ENCODE measurements around the gene PROZ.

PROZ gene

DNA sequence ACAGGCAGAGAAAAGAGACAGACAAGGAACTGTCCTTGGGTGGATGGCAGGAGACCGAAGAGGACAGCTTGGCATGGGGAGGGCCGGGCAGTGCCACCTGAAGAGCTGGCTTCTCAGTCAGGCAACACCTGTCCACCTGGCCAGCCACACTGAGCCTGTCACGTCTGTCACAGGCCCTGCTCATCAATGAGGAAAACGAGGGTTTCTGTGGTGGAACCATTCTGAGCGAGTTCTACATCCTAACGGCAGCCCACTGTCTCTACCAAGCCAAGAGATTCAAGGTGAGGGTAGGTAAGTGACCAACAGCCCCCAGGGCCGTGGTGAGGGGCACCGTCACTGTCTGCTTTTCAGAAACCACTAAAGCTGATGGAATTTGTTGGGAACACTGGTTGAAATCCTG is 11.2 kb upstream of the PROZ start:
- no peak overlapping the region for H3K4me3 ChIP-seq (ENCODE audit: low read length)
- H3K9ac ChIP-seq (ENCODE audit: low read length), result no peak overlapping the region
- no peaks in the 10 kb centered on the region for H3K36me3 ChIP-seq (ENCODE audit: control insufficient read depth, low read depth, low read length)
- peaks cover 9% of the 10 kb centered on the region for H3K27me3 ChIP-seq (ENCODE audit: control insufficient read depth, insufficient read depth, low read length)
- no peaks in the 10 kb centered on the region for H3K4me1 ChIP-seq (ENCODE audit: control insufficient read depth, low read depth, low read length)
- H3K9me3 ChIP-seq (ENCODE audit: control insufficient read depth, low read depth, low read length), result no peaks in the 10 kb centered on the region
- no peak overlapping the region for H3K27ac ChIP-seq (ENCODE audit: low read length)

DNA sequence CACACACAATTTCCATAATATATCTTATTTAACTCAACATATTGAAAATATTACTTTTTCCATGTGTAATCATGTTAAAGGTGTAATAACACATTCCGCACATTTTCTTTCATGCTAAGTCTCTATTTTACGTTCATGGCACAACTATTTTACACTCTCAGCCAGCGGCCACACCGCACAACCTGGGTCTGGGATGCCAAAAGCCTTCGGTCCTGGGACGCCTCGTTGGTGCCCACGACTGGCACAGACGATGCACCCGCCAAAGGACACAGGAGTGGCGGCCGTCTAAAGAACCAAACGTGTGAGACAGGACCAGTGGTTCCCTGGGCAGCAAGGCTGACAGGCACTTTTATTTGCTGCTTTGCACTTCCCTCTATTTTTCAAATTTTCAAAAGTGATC is 10.0 kb upstream of the PROZ start:
- H3K36me3 ChIP-seq (ENCODE audit: control insufficient read depth, low read depth, low read length), result no peaks in the 10 kb centered on the region
- H3K9ac ChIP-seq (ENCODE audit: low read length), result no peak overlapping the region
- H3K27ac ChIP-seq (ENCODE audit: low read length), result no peak overlapping the region
- no peaks in the 10 kb centered on the region for H3K9me3 ChIP-seq (ENCODE audit: control insufficient read depth, low read depth, low read length)
- no peak overlapping the region for H3K4me3 ChIP-seq (ENCODE audit: low read length)
- H3K4me1 ChIP-seq (ENCODE audit: control insufficient read depth, low read depth, low read length), result peaks cover 2% of the 10 kb centered on the region
- peaks cover 21% of the 10 kb centered on the region for H3K27me3 ChIP-seq (ENCODE audit: control insufficient read depth, insufficient read depth, low read length)

DNA sequence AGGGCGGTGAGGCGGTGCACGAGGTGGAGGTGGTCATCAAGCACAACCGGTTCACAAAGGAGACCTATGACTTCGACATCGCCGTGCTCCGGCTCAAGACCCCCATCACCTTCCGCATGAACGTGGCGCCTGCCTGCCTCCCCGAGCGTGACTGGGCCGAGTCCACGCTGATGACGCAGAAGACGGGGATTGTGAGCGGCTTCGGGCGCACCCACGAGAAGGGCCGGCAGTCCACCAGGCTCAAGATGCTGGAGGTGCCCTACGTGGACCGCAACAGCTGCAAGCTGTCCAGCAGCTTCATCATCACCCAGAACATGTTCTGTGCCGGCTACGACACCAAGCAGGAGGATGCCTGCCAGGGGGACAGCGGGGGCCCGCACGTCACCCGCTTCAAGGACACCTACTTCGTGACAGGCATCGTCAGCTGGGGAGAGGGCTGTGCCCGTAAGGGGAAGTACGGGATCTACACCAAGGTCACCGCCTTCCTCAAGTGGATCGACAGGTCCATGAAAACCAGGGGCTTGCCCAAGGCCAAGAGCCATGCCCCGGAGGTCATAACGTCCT is 9.4 kb upstream of the PROZ start:
- H3K4me1 ChIP-seq (ENCODE audit: control insufficient read depth, low read depth, low read length), result peaks cover 5% of the 10 kb centered on the region
- H3K27me3 ChIP-seq (ENCODE audit: control insufficient read depth, insufficient read depth, low read length), result peaks cover 24% of the 10 kb centered on the region
- H3K9me3 ChIP-seq (ENCODE audit: control insufficient read depth, low read depth, low read length), result no peaks in the 10 kb centered on the region
- H3K36me3 ChIP-seq (ENCODE audit: control insufficient read depth, low read depth, low read length), result no peaks in the 10 kb centered on the region
- no peak overlapping the region for H3K4me3 ChIP-seq (ENCODE audit: low read length)
- no peak overlapping the region for H3K27ac ChIP-seq (ENCODE audit: low read length)
- no peak overlapping the region for H3K9ac ChIP-seq (ENCODE audit: low read length)

DNA sequence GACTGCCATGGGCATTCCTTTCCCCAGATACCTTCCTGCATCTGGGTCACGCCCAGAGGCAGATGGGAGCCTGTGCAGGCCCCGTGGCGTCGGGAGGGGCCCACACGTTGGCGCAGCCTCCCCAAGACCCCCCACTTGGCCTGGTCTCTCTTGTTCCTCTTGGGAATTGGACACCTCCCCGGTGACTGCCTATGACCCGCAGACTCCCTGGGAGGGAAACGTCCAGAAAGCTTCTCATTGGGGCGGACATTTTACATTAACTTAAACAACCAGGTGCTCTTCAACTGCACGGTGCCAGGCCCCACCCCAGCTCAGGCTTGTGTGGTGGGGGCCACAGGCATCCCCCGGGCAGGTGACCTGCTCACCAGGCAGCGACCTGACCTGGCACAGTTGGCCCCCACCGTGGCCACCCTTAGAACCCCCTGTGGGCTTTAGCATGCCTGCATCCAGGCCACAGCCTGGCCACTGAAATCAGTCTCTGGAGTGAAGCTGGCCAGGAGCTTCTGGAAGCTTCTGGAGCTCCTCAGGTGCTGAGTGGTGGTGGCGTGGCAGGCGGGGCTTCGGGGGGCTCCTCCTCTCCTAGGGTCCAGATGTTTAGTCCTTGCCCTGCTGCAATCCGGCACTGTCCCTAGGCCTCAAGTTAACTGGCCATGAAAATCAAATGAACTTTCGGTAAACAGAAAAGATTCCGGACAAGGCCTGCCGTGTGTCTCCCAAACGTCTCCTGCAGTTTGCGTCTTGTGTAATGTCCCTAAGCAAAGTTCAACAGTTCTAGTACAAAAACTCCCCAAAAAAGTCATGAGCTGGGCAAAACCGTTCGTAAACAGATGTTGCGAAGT is 8.5 kb upstream of the PROZ start:
- Histone ChIP-seq H3K9me3 (ENCODE audit: control insufficient read depth, low read depth, low read length) (no peaks in the 10 kb centered on the region), H3K9ac (ENCODE audit: low read length) (no peak overlapping the region), H3K27ac (ENCODE audit: low read length) (no peak overlapping the region), H3K4me1 (ENCODE audit: control insufficient read depth, low read depth, low read length) (peaks cover 5% of the 10 kb centered on the region), H3K27me3 (ENCODE audit: control insufficient read depth, insufficient read depth, low read length) (peaks cover 24% of the 10 kb centered on the region), H3K36me3 (ENCODE audit: control insufficient read depth, low read depth, low read length) (no peaks in the 10 kb centered on the region), H3K4me3 (ENCODE audit: low read length) (no peak overlapping the region)

DNA sequence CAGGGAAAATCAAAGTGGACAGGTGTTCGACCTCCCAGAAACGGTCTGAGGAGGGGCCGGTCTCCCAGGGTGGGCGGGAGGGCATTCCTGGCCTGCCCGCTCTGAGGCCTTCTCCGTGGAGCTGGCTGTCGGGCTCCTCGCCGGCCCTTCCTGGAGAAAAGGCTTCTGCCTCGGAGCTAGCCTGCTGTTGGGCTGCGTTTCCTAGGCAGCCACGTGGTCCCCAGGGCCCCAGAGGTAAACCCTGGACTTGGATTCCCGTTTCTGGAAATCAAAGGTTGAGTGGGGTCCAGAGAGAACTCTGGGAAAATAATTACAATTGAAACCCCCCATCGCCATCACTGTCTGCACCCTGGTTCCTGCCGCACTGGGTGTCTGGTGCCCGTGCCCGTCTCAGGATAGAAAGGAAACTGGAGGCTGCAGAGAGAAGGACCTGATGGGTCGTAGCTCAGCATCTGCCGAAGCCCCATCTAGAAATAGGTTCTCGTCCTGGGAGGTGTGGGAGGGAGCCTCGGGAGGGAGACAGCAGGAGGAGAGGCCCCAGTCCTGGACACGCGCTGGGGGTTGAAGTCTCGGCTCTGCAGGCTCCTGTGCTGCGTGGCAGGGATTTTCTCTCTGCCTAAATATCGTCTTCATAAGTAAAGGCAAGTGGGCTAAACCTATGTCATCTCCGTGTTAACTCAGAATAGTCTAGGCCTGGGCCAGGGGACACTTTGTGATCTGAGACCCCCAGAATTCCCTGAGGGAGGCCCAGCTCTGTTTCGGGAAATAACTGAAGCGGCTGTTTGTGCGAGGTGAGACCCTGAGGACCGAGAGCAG is 7.7 kb upstream of the PROZ start:
- H3K27me3 ChIP-seq (ENCODE audit: control insufficient read depth, insufficient read depth, low read length), result peaks cover 24% of the 10 kb centered on the region
- no peak overlapping the region for H3K9ac ChIP-seq (ENCODE audit: low read length)
- H3K9me3 ChIP-seq (ENCODE audit: control insufficient read depth, low read depth, low read length), result no peaks in the 10 kb centered on the region
- H3K36me3 ChIP-seq (ENCODE audit: control insufficient read depth, low read depth, low read length), result no peaks in the 10 kb centered on the region
- H3K4me1 ChIP-seq (ENCODE audit: control insufficient read depth, low read depth, low read length), result peaks cover 5% of the 10 kb centered on the region
- no peak overlapping the region for H3K27ac ChIP-seq (ENCODE audit: low read length)
- H3K4me3 ChIP-seq (ENCODE audit: low read length), result no peak overlapping the region

DNA sequence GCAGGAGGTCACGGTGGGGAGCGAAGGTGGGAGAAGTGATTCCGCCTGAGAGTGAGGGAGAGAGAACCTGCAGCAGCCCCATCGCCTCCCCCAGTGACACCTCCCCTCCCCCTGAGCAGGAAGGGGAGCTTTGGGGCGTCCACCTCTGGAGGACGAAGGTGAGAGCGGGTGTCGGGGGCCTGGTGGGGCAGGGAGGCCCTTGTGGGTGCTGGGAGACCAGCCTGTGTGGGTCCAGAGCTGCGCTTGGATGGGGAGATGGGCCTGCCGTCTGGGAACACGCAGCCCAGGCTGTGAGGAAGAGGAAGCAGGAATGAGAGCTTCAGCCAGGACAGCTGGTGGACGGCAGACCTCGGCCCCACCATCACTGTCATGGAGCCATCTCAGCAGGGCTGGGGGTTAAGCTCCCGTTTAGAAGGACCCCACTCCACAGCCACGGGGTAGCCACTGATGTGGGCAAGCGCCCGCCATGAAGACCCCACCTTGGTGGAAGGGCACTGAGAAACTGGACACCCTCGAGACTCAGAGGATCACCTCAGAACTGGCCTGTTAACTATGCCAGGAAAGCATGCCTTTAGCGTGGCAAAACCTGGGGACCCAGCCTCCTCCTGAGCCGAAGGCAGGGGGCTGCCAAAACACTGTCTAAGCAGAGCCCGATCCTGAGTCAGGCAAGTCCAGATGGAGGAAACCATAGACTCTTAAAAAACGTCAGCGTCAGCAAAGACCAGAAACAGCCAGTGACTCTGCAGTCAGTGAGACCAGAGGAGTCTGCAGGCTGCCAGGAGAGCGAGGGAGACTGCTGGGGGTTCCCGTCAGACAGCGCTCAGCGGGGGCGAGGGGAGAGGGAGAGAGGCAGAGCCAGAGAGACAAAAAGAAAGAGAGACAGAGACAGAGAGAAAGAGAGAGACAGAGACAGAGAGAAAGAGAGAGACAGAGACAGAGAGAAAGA is 6.4 kb upstream of the PROZ start:
- Histone ChIP-seq H3K4me3 (ENCODE audit: low read length) (no peak overlapping the region), H3K9ac (ENCODE audit: low read length) (no peak overlapping the region)

DNA sequence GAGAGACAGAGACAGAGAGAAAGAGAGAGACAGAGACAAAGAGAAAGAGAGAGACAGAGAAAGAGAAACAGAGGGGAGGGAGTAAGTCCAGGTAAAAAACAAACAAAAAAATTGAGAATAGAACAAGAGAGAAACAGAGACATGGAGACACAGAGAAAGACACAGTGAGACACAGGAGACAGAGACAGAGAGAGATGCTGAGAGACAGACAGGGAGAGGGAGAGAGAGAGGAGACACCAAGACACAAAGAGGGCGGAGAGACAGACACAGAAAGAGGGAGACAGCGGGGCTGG is 5.8 kb upstream of the PROZ start:
- H3K27me3 ChIP-seq (ENCODE audit: control insufficient read depth, insufficient read depth, low read length), result peaks cover 24% of the 10 kb centered on the region
- peaks cover 5% of the 10 kb centered on the region for H3K4me1 ChIP-seq (ENCODE audit: control insufficient read depth, low read depth, low read length)
- no peaks in the 10 kb centered on the region for H3K9me3 ChIP-seq (ENCODE audit: control insufficient read depth, low read depth, low read length)
- no peak overlapping the region for H3K9ac ChIP-seq (ENCODE audit: low read length)
- H3K27ac ChIP-seq (ENCODE audit: low read length), result no peak overlapping the region
- H3K36me3 ChIP-seq (ENCODE audit: control insufficient read depth, low read depth, low read length), result no peaks in the 10 kb centered on the region
- H3K4me3 ChIP-seq (ENCODE audit: low read length), result peak overlapping the region; percentile 67

More for the DNA sequence above, 6.4 kb upstream of the PROZ start:
- Histone ChIP-seq H3K36me3 (ENCODE audit: control insufficient read depth, low read depth, low read length) (no peaks in the 10 kb centered on the region), H3K27me3 (ENCODE audit: control insufficient read depth, insufficient read depth, low read length) (peaks cover 24% of the 10 kb centered on the region), H3K27ac (ENCODE audit: low read length) (no peak overlapping the region), H3K9me3 (ENCODE audit: control insufficient read depth, low read depth, low read length) (no peaks in the 10 kb centered on the region), H3K4me1 (ENCODE audit: control insufficient read depth, low read depth, low read length) (peaks cover 5% of the 10 kb centered on the region)

DNA sequence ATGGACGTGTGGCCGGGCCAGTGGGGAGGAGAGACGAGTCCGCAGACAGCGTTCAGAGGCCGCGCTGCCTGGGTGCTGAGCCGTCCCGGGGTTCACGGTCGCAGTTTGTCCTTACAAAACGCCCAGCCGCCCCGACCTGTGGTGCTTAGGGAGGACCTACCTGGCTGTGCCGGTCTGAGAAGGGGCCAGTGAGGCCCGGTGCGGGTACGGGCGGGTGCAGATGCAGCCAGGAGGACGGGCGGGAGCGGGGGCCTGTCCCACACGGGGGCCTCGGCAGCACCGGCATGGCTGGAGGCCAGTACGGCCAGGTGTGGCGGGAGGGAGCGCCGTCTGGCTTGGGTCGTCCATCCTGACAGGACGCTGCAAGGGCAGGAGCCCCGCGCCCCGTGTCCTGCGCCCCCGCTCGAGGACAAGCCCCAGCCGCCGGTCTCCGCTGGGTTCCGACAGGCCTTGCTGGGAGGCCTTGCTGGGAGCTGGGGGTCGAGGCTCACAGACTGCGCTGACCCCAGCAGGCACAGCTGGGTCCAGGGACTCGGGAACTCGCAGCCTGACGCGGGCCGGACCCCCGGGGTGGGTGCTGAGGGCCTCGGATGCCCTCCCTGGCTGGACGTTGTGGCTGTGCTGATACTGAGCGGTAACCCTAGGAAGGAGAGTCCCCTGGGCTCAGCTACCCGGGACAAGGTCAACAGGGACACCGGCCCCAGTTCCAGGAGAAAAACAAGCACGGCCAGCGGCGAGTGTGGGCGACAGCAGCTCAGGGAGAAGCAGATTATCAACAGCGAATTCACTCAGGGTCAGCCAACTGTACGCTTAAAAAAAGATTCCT is 5.3 kb upstream of the PROZ start:
- H3K36me3 ChIP-seq (ENCODE audit: control insufficient read depth, low read depth, low read length), result no peaks in the 10 kb centered on the region
- peak overlapping the region; percentile 57 for H3K9ac ChIP-seq (ENCODE audit: low read length)
- peaks cover 24% of the 10 kb centered on the region for H3K27me3 ChIP-seq (ENCODE audit: control insufficient read depth, insufficient read depth, low read length)
- H3K27ac ChIP-seq (ENCODE audit: low read length), result no peak overlapping the region
- peaks cover 5% of the 10 kb centered on the region for H3K4me1 ChIP-seq (ENCODE audit: control insufficient read depth, low read depth, low read length)
- H3K9me3 ChIP-seq (ENCODE audit: control insufficient read depth, low read depth, low read length), result no peaks in the 10 kb centered on the region
- peak overlapping the region; percentile 67 for H3K4me3 ChIP-seq (ENCODE audit: low read length)

DNA sequence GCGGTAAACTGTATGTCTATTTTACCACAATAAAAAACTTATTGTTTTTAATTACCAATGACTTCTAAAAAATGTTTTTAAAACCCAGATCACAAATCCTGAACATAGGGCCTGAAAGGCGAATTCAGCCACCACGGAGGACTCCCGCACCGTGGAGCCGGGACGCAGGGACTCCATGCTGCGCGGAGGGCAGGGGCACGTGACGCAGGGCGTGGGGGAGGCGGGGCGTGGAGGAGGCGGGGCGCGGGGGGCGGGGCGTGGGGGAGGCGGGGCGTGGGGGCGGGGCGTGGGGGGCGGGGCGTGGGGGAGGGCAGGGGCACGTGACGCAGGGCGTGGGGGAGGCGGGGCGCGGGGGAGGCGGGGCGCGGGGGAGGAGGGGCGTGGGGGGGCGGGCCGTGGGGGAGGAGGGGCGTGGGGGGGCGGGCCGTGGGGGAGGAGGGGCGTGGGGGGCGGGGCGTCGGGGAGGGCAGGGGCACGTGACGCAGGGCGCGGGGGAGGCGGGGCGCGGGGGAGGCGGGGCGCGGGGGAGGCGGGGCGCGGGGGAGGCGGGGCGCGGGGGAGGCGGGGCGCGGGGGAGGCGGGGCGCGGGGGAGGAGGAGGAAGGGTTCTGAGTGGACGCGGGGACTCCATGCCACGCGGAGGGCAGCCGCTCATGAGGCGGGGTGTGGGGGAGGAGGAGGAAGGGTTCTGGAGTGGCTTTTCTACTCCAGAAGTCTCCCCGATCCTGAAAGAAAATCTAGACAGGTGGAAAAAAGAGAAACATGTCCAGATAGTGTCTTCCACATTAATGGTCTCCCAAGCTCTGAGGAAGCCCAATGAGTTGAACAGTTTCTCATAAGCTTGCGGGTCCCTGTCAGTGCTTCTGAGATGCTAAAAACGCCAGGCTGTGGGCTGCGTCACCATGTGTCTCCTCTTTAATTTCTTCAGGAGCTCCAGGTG is 4.4 kb upstream of the PROZ start:
- Histone ChIP-seq H3K27ac (ENCODE audit: low read length) (no peak overlapping the region), H3K9me3 (ENCODE audit: control insufficient read depth, low read depth, low read length) (no peaks in the 10 kb centered on the region), H3K4me1 (ENCODE audit: control insufficient read depth, low read depth, low read length) (peaks cover 6% of the 10 kb centered on the region), H3K4me3 (ENCODE audit: low read length) (peak overlapping the region; percentile 67), H3K9ac (ENCODE audit: low read length) (peak overlapping the region; percentile 57), H3K36me3 (ENCODE audit: control insufficient read depth, low read depth, low read length) (no peaks in the 10 kb centered on the region), H3K27me3 (ENCODE audit: control insufficient read depth, insufficient read depth, low read length) (peaks cover 24% of the 10 kb centered on the region)

DNA sequence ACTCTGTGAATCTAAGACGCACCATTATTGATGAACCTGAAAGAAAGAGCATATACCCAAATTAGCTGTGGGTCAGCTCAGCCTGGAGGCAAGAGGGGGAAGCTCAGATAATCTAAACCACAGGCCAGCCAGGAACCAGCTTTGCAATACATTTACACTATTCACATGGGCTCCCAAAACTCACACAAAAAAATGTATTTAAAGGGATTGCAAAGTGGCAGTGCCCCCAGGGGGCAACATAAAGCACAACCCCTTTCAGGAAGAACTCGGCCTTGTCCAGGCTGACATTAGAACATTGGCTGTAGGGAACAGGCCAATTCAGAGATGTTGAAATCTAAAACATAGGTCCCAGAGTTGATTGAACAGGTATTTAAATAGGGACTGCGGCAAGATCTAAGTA is 3.2 kb upstream of the PROZ start:
- peaks cover 24% of the 10 kb centered on the region for H3K27me3 ChIP-seq (ENCODE audit: control insufficient read depth, insufficient read depth, low read length)
- H3K9me3 ChIP-seq (ENCODE audit: control insufficient read depth, low read depth, low read length), result no peaks in the 10 kb centered on the region
- peaks cover 11% of the 10 kb centered on the region for H3K4me1 ChIP-seq (ENCODE audit: control insufficient read depth, low read depth, low read length)
- no peak overlapping the region for H3K9ac ChIP-seq (ENCODE audit: low read length)
- H3K4me3 ChIP-seq (ENCODE audit: low read length), result no peak overlapping the region
- H3K27ac ChIP-seq (ENCODE audit: low read length), result no peak overlapping the region
- H3K36me3 ChIP-seq (ENCODE audit: control insufficient read depth, low read depth, low read length), result no peaks in the 10 kb centered on the region

All from iPS-18a (cell line).